Fibroblast of skin of left biceps (primary cell): ENCODE measurements around the gene WDR81.

Experiments used
- DNase-seq, 2 experiments: peaks; one replicate each; pipeline ENCODE4 v3.0.0-alpha.2; 2013; ENCODE audit warnings: low read depth in 2 of 2

The WDR81 gene

GRCh38 chr17:1776857-1777256, 52.4 kb downstream of the WDR81 start:
- no peak for DNase-seq

GRCh38 chr17:1779571-1780131, 55.1 kb downstream of the WDR81 start:
- peak; percentile 90 to 91 for DNase-seq

DNA sequence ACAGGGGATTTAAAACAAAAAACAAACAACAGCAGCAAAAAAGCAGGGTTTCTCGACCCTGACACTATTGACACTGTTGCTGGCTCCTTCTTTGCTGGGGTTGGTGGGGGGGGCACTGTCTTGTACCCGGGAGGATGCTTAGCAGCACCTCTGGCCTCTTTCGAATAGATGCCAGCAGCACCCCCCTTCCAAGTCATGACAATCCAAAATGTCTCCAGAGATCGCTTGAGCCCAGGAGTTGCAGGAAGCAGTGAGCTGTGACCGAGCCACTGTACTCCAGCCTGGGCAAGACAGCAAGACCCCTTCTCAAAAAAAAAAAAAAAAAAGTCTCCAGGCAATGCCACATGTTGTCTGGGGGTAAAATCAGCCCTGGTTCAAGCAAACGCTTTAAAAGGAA, 57.7 kb downstream of the WDR81 start:
- no peak for DNase-seq

DNA sequence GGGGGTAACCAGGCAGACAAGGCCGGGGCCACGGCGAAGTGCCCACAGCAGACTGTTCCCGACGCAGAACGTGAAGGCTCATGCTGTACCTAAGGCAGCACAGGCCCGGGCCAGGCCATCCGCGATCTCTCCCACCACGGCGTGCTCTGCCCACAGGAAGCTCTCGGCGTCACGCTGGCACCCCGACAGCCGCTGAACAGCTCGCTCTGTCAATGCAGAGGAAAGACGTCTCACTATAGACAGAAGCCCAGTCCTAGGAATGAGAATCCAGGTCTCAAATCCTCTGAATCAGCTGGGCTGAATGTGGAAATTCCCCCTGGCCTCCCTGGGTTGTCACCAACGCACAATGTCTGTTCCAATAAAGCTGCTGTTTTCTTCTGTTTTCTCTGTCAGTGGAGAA, 58.8 kb downstream of the WDR81 start:
- no peak for DNase-seq

- peak; percentile 64 to 69 for DNase-seq
Measured at GRCh38 chr17:1783834-1784611, 59.5 kb downstream of the WDR81 start.

DNA sequence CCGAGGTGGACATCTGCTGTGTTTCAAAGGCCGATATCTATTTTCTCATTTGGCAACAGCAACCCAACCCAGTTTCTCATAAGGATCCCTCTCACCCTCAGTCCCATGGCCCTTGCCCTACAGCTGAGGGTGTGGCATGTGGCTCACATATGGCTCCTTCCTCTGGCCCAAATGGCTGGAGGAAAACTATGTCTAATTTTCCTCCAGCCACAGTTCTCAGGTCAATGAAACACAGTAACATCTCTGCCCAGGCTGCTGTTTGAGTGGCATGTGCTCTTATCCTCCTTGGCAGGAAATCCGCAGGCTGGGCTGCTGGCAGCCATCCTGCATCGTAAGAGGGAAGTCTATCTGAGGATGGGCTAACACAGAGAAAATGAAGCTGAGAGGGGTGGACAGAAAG, 61.4 kb downstream of the WDR81 start:
- no peak for DNase-seq

DNA sequence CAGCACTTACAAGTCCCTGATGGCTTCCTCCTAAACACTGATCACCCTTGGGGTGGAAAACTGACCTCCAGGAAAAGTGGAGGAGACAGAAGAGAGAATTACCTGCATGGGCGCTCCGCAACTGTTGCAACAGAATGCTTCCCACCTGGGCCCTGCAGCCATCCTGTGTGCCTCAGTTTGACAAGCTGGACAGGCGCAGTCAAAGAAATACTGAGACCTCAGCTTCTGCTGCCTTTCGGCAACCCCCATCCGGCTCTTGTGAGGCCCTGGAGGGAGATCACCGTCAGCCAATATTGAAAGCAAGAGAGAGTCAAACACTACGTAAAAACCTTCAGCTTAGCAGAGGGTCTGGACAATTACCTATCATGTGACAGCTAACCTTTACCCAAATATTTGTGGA, 62.2 kb downstream of the WDR81 start:
- no peak for DNase-seq

GRCh38 chr17:1787301-1787902, 62.9 kb downstream of the WDR81 start:
- DNase-seq, result peak; percentile 58 to 60
